ENCODE results near the gene DNAH12.

DNA sequence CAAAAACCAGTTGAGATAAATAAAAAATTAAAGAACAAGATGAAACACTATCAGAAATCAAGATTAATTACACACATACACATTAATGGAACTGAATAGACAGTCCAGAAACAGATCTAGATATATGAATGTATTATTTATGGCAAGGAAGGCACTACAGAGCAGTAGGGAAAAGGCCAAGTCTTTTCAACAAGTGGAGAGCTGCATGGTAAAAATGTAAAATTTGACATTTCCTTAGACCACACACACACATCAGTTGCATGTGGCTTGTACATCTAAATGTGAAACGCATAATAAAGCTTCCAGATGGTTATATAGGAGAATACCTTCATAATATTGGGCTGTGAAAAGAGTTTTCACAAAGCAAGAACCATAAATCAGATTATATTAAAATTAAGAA is 193.9 kb downstream of the DNAH12 start:
- TF ChIP-seq, protein P1, sequence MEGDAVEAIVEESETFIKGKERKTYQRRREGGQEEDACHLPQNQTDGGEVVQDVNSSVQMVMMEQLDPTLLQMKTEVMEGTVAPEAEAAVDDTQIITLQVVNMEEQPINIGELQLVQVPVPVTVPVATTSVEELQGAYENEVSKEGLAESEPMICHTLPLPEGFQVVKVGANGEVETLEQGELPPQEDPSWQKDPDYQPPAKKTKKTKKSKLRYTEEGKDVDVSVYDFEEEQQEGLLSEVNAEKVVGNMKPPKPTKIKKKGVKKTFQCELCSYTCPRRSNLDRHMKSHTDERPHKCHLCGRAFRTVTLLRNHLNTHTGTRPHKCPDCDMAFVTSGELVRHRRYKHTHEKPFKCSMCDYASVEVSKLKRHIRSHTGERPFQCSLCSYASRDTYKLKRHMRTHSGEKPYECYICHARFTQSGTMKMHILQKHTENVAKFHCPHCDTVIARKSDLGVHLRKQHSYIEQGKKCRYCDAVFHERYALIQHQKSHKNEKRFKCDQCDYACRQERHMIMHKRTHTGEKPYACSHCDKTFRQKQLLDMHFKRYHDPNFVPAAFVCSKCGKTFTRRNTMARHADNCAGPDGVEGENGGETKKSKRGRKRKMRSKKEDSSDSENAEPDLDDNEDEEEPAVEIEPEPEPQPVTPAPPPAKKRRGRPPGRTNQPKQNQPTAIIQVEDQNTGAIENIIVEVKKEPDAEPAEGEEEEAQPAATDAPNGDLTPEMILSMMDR (conservative IDR thresholded peaks at IDR 0.05; ENCODE audit: low read length), result no peak
- TF ChIP-seq EZH2phosphoT487 (IDR thresholded peaks at IDR 0.05; ENCODE audit: borderline replicate concordance, low read depth, low read length), result no peak

All from OCI-LY7 (cell line).